Liver (tissue), 9 donors: ENCODE results near the gene NLRC5. TPM values are rescaled to one million over a fixed set of nuclear protein-coding genes. Genes with fewer than 3 reads are reported as not detected.

Experiments
- DNase-seq: peaks from one replicate; pipeline ENCODE4 v3.0.0-alpha.2; 2017; ENCODE audit warnings: low spot score
- H3K27ac ChIP-seq, 2 donors: one replicate each; pipeline ENCODE4 v1.7.0; 2013; ENCODE audit warnings: inconsistent platforms in 2 of 2, low read length in 2 of 2, control low read depth in 1 of 2, low read depth in 1 of 2, mild to moderate bottlenecking in 1 of 2
- H3K27me3 ChIP-seq, 4 donors: one replicate each; pipeline versions ENCODE4 v1.6.1 to v1.7.0; 2013; ENCODE audit warnings: low read length in 3 of 4, inconsistent platforms in 1 of 4, mild to moderate bottlenecking in 1 of 4, moderate library complexity in 1 of 4; ENCODE audit not compliant: control insufficient read depth in 4 of 4, insufficient read depth in 4 of 4
- H3K36me3 ChIP-seq, 4 donors: one replicate each; pipeline versions ENCODE4 v1.6.1 to v1.7.0; 2013; ENCODE audit warnings: low read length in 3 of 4, mild to moderate bottlenecking in 3 of 4, low read depth in 1 of 4, moderate library complexity in 1 of 4; ENCODE audit not compliant: control insufficient read depth in 4 of 4, insufficient read depth in 3 of 4
- H3K4me1 ChIP-seq, 4 donors: one replicate each; pipeline versions ENCODE4 v1.6.1 to v1.7.0; 2013; ENCODE audit warnings: low read length in 3 of 4, mild to moderate bottlenecking in 3 of 4, moderate library complexity in 1 of 4; ENCODE audit not compliant: control insufficient read depth in 4 of 4, insufficient read depth in 4 of 4
- H3K4me3 ChIP-seq, 3 donors: one replicate each; pipeline versions ENCODE4 v1.6.1 to v1.7.0; 2013; ENCODE audit warnings: low read length in 3 of 3, control low read depth in 1 of 3, low read depth in 1 of 3, mild to moderate bottlenecking in 1 of 3
- H3K9ac ChIP-seq, 2 donors: one replicate each; pipeline ENCODE4 v1.7.0; 2013; ENCODE audit warnings: low read length in 2 of 2, mild to moderate bottlenecking in 2 of 2, moderate library complexity in 2 of 2, control low read depth in 1 of 2, low read depth in 1 of 2
- H3K9me3 ChIP-seq, 4 donors: one replicate each; pipeline versions ENCODE4 v1.6.1 to v1.7.0; 2013; ENCODE audit warnings: low read length in 3 of 4; ENCODE audit not compliant: control insufficient read depth in 4 of 4
- EGR1 ChIP-seq, 2 donors: IDR thresholded peaks; 2 replicates each; pipeline ENCODE4 v1.6.1; 2016 to 2018; ENCODE audit warnings: antibody characterized with exemption in 2 of 2, low read depth in 2 of 2
- GABPA ChIP-seq, 2 donors: IDR thresholded peaks in 1 of 2; conservative IDR thresholded peaks in 1 of 2; 2 replicates each; pipeline ENCODE4 v1.6.1; 2016; ENCODE audit warnings: antibody characterized with exemption in 2 of 2, mild to moderate bottlenecking in 1 of 2, moderate library complexity in 1 of 2
- HNF4G ChIP-seq: IDR thresholded peaks from 2 replicates; pipeline ENCODE4 v1.6.1; 2016; ENCODE audit warnings: antibody characterized with exemption
- MAX ChIP-seq: IDR thresholded peaks from 2 replicates; pipeline ENCODE4 v1.6.1; 2016; ENCODE audit warnings: antibody characterized with exemption
- REST ChIP-seq: IDR thresholded peaks from 2 replicates; pipeline ENCODE4 v1.6.1; 2016; ENCODE audit warnings: antibody characterized with exemption, mild to moderate bottlenecking
- RXRA ChIP-seq, 2 donors: IDR thresholded peaks; 2 replicates each; pipeline ENCODE4 v1.6.1; 2017 to 2018; ENCODE audit warnings: antibody characterized with exemption in 2 of 2, mild to moderate bottlenecking in 1 of 2
- TAF1 ChIP-seq: conservative IDR thresholded peaks from 2 replicates; pipeline ENCODE4 v1.6.1; 2016; ENCODE audit warnings: antibody characterized with exemption, mild to moderate bottlenecking
- ZBTB33 ChIP-seq: IDR thresholded peaks from 2 replicates; pipeline ENCODE4 v1.6.1; 2016; ENCODE audit warnings: antibody characterized with exemption
- WGBS: extraction: QIAGEN DNeasy Blood & Tissue Kit; methylation state at CpG from one replicate; pipeline ENCODE4 v1.1.7; 2013; 5-methylcytosine and 5-hydroxymethylcytosine counted together
- polyA plus RNA-seq, 2 donors: library from polyadenylated mRNA; stranded (reverse) in 1 of 2; unstranded in 1 of 2; fragments of 200-250 nt in 1 of 2; fragments of >200 nt in 1 of 2; fragmentation: Nextera tagmentation in 1 of 2; extraction: Ambion mirVana in 1 of 2; gene quantifications; one replicate each; pipeline versions ENCODE4 v1.2.1 to v1.2.3, GENCODE V29; 2013 to 2015
- total RNA-seq, 2 donors: library from RNA; depleted of rRNA; stranded (reverse); fragments of >200 nt; gene quantifications; one replicate each; pipeline ENCODE4 v1.2.3, GENCODE V29; 2014
- TF ChIP-seq, protein P1 (sequence below): fragments of 150-350 bp; IDR thresholded peaks from 2 replicates; pipeline ENCODE4 v1.5.1; 2017; ENCODE audit warnings: improper control_type of control experiment, low read depth, low read length; ENCODE audit not compliant: missing input control
- TF ChIP-seq, protein P2 (sequence below): IDR thresholded peaks from 2 replicates; pipeline ENCODE4 v1.6.1; 2016; ENCODE audit warnings: antibody characterized with exemption
- donor health status: healthy.
- donor health status: healthy.
- donor health status: healthy.
- donor health status: healthy.
- donor health status: healthy.

The NLRC5 gene
- total and polyA plus RNA-seq, 4 donors, result 4.7 to 23.3 (median 8.8) TPM

GRCh38 chr16:57071831-57072582, 82.7 kb downstream of the NLRC5 start:
- no peak for DNase-seq
- WGBS, result 89% methylated on average over 3 of the region's 3 CpGs
- Histone ChIP-seq H3K9me3 (no peaks in the 10 kb centered on the region), H3K4me3 (no peak overlapping the region), H3K27me3 (no peaks in the 10 kb centered on the region), H3K27ac (no peak overlapping the region), H3K9ac (no peak overlapping the region), H3K4me1 (no peaks in the 10 kb centered on the region), H3K36me3 (peaks cover 0 to 7% (median 5%) of the 10 kb centered on the region in 4 donors)
- TF ChIP-seq REST (no peak), GABPA (IDR thresholded peaks at IDR 0.05 in 1 of 2, conservative IDR thresholded peaks at IDR 0.05 in 1 of 2) (no peak), ZBTB33 (no peak)

GRCh38 chr16:57072616-57073275, 83.4 kb downstream of the NLRC5 start:
- no peaks in the 10 kb centered on the region for H3K9me3 ChIP-seq
- no peak overlapping the region for H3K27ac ChIP-seq
- no peaks in the 10 kb centered on the region for H3K4me1 ChIP-seq
- H3K4me3 ChIP-seq, result no peak overlapping the region
- peaks cover 0 to 7% (median 5%) of the 10 kb centered on the region in 4 donors for H3K36me3 ChIP-seq
- whole genome bisulfite sequencing, result 83% methylated on average over 8 of the region's 8 CpGs
- no peak for DNase-seq
- no peak overlapping the region for H3K9ac ChIP-seq
- TF ChIP-seq EGR1 (IDR thresholded peaks at IDR 0.05; ENCODE audit: low read depth in 2 of 2) (no peak), MAX (no peak), HNF4G (no peak), TAF1 (no peak), GABPA (IDR thresholded peaks at IDR 0.05 in 1 of 2, conservative IDR thresholded peaks at IDR 0.05 in 1 of 2) (no peak), RXRA (IDR thresholded peaks at IDR 0.05) (no peak)
- TF ChIP-seq, protein P1, sequence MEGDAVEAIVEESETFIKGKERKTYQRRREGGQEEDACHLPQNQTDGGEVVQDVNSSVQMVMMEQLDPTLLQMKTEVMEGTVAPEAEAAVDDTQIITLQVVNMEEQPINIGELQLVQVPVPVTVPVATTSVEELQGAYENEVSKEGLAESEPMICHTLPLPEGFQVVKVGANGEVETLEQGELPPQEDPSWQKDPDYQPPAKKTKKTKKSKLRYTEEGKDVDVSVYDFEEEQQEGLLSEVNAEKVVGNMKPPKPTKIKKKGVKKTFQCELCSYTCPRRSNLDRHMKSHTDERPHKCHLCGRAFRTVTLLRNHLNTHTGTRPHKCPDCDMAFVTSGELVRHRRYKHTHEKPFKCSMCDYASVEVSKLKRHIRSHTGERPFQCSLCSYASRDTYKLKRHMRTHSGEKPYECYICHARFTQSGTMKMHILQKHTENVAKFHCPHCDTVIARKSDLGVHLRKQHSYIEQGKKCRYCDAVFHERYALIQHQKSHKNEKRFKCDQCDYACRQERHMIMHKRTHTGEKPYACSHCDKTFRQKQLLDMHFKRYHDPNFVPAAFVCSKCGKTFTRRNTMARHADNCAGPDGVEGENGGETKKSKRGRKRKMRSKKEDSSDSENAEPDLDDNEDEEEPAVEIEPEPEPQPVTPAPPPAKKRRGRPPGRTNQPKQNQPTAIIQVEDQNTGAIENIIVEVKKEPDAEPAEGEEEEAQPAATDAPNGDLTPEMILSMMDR, result no peak
- TF ChIP-seq, protein P2, sequence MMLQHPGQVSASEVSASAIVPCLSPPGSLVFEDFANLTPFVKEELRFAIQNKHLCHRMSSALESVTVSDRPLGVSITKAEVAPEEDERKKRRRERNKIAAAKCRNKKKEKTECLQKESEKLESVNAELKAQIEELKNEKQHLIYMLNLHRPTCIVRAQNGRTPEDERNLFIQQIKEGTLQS, result no peak
- no peaks in the 10 kb centered on the region for H3K27me3 ChIP-seq
